ENCODE data around the gene CDHR2.

The CDHR2 gene

DNA sequence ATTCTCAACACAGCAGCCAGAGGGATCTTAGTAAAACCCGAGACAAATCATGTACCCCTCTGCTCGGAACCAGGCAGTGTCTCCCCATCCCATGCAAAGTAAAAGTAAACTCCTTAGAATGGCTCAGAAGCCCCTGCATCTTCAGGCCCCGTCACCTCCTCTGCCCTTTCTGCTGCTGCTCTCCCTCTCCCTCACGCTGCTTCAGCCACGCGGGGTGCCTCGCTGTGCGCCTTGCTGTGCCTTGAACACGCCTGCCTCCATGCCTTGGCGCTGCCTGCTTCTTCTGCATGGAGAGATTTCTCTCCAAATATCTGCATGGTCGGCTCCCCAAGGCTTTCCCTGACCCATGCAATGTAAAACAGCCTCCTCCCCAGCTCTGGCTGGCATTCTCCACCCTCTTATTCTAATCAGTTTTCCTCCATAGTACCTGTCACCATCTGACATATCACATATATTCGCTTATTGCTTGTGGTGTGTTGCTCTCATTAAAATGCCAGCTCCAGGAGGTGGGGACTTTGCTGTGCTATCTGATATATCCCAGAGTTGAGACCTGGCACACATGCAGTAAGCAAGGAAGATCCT lies 52.9 kb downstream of the CDHR2 start:
- DNase-seq = no peak

DNA sequence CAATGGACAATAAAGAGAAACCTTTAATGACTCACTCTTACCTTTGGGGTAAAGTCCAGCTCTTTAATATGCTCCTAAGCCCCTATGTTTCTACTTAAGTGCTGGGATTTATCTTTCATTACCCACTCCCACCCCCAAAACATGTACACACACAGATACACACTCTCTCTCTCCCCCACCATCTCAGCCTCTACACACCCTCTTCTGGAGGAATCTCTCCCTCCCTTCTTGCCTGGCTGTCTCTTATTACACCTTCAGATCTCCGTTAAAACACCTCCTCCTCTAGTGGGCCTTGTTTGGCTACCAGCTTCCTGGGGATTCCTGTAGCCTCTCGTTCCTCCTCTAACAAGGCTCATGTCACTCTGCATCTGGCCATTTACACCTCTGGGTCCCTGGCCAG lies 53.9 kb downstream of the CDHR2 start:
- no peak for DNase-seq

GRCh38 chr5:176606032-176606431 lies 56.9 kb downstream of the CDHR2 start:
- DNase-seq = no peak

DNA sequence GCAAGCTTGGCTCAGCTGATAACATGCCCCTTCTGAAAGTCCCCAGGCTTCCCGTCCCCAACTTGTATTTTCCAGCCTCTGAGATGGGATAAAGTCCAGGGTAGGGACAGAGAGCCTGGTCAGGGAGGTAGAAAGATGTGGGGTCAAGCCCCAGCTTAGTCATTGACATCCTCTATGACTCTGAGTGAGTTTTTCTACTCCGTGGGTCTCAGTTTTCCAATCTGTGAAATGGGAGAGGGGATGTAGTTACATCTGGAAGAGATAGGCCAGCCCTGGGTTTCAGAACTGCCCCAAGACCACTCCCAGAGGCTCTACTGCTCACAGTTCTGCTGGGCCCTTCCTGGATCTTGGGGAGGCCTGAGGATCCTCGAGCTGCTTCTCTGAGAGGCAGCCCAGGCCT lies 57.7 kb downstream of the CDHR2 start:
- DNase-seq = no peak

GRCh38 chr5:176608142-176608705 lies 59.1 kb downstream of the CDHR2 start:
- DNase-seq = no peak

GRCh38 chr5:176608937-176609723 lies 60.0 kb downstream of the CDHR2 start:
- DNase-seq = no peak

DNA sequence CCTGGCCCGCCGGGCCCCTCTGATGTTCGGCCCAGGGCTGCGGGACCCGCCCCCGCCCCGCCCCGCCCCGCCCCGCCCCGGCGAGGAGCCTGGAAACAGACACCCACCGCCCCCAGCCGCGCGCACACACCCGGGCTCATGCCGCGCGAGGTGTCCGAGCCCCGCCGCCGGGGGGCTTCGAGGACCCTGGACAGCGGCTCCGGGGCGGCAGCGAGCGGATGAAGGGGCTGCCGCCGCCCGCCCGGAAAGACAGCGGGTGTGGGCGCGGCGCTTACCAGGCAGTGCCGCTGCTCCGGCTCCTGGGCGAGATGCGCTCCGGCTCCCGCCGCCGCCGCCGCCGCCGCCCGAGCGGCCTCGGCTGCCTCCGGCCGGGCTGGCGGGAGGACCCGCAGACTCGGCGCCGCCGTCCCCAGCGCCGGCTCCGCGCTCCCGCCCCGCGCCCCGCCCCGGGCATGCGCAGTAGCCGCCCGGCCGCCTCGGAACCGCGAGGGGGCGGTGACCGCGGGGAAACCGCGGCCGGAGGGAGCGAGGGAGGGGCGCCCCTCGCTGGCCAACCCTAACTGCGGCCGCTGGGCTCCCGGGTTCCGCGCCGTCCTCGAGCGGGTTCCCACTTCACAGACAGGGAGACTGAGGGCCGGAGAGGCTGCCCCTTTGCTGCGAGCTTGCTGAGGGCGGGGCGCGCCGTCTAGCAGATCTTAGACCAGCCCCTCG lies 60.7 kb downstream of the CDHR2 start, which contains the start of gene GPRIN1:
GPRIN1 (minus strand) TSS at position 433 of the 711 bp plus-strand sequence. CDS start 10,322 bp downstream, outside the sequence.
- DNase-seq = peak; percentile 55

GRCh38 chr5:176610435-176610773 lies 61.3 kb downstream of the CDHR2 start:
- no peak for DNase-seq

DNA sequence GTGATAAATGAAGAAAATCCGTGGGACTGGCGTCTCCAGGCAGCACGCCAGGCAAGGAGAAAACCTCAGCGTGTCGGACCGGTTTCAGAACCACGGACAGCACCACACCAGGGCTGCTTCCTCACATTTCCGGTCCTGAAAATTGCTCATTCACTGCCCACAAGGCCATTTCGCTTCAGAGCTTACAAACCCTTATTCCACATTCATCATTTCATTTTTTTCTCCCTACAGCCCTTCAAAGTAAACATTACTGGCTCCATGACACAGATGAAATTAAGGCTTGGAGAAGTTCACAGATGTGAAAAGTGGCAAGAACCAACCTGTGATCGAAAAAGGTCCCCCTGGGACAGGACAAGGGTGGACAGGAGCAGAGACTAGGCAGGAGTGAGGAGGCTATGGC lies 62.3 kb downstream of the CDHR2 start:
- DNase-seq = peak; percentile 65

DNA sequence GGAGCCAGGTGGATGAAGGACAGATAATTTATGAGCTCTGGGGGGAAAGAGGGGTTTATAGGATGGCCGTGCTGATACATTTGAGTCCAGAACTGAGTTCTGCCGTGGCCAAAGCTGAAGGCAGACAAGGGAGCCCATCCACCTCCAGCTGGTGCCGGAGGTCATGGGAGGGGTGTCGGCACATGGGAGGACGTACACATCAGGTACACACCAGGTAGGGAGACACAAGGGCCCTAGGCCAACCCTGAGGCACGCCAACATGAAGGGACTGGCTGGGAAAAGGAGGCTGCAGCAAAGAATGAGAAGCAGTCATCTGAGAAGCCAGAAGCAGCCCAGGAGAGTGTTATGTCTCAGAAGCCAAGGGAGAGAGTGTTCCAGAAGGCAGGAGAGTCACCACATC lies 62.9 kb downstream of the CDHR2 start:
- DNase-seq = no peak

GRCh38 chr5:176612855-176613254 lies 63.7 kb downstream of the CDHR2 start:
- DNase-seq = no peak

DNA sequence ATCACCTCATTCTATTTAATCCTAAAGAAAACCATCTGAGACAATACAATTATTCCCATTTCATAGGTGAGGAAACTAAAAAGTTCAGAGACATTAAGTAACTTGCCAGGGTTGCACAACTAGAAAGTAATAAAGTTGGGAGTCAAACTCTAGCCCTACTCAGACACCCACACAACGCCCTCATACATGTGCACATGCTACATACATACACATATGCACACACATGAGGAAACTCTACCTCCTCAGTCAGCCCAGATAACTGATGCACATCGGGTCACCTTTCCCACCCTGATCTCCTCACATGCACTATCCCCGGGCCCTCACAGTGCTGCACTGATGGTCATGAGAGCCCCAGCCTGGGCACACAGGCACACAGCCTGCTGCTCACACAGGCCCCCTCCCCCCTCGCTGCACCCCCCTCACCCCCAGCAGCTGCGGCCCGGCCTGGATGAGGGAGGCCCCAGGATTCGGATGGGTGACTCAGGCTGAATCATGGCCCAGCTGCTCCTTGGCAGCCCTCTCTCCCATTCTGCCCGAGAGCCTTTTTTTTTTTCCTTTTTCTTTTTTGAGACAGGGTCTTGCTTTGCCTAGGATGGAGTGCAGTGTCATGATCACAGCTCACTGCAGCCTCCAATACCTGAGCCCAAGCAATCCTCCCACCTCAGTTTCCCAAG lies 65.8 kb downstream of the CDHR2 start:
- DNase-seq = no peak

DNA sequence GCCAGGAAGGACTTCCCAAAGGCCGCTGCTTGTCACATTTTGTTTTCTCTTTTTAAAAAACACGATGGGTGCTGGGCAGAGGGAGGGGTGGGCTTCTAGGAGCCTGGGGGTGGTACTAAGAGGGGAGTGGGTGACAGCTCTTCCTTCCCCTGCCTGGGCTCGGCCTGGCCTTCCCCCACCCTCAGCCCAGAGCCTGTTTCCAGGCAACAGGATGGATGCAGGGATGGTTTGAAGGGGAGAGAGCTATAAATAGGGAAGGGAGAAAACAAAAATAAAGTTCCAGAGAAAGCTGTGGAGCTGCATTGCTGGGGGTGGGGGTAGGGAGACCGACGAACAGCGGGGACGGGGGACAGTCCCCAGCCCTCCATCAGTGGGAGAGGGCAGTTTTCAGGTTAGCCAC lies 67.4 kb downstream of the CDHR2 start:
- DNase-seq = no peak

GRCh38 chr5:176618783-176619182 lies 69.6 kb downstream of the CDHR2 start:
- DNase-seq = no peak

- DNase-seq = peak; percentile 50
Observed at GRCh38 chr5:176619203-176619568, 70.0 kb downstream of the CDHR2 start.

GRCh38 chr5:176619569-176620332 lies 70.6 kb downstream of the CDHR2 start:
- DNase-seq = no peak

DNA sequence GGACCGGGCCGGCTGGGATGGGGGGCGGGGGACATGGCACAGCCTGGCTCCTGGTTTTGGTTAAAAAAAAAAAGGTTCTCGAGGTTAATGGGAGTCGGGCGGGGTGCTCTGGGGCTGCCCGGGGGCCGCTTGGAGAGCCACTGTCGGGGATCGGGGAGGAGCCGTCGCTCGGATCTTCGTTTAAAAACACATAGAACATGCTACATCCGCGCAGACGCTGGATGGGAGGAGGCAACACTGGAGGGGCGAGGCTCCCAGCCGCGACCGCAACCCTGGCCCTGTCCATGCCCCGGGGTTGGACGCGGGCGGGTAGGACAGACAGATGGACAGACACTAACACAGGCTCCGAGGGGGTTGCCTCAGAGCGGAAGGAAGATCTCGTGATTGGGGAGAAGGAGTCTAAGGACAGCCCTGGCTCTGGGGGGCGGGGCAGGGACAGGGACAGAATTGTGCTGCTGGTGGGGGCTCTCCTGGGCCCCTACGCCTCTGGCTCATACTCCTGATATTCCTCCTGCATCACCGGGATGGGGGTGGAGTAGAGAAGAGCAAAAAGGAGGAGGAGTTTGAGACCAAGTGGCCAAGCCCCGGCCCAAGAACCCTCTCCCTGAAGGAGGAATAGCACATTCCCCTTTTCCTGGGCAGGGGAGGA lies 71.3 kb downstream of the CDHR2 start:
- no peak for DNase-seq

DNA sequence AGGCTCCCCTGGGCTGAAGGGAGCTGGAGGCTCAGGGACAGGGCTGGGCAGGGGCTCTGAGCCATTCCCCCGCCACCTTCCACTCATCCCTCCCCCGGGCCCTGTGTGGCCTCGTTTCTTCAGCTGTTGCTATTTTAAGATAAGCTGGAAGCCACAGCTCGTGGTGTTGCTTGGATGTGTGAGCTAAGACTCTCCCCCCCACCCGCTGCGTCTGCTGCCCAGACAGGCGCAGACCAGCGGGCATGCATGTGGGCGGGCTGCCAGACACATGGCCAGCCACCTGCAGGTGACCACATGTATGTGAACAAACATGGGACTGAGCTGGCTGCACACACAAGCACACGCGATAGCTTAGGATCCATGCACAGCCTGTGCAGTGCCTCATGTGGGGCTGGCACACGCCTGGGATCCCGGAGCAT lies 72.5 kb downstream of the CDHR2 start:
- no peak for DNase-seq

DNA sequence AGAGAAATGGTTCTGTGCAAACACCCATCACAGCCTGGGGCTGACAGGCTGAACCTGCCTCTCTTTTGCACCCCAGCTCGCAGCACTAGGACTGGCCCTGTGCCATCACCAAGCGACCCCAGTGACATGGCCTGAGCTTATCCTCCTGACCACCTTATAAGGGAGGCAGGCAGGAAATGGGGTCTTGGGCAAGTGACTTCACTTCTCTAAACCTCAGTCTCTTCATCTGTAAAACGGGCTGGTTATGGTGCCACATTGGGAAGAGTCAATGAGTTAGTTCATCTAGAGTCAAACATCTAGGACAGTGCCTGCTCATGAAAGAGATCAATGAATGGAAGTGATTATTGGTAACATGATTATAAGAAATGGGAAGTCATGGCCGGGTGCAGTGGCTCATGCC lies 75.0 kb downstream of the CDHR2 start:
- DNase-seq = no peak

DNA sequence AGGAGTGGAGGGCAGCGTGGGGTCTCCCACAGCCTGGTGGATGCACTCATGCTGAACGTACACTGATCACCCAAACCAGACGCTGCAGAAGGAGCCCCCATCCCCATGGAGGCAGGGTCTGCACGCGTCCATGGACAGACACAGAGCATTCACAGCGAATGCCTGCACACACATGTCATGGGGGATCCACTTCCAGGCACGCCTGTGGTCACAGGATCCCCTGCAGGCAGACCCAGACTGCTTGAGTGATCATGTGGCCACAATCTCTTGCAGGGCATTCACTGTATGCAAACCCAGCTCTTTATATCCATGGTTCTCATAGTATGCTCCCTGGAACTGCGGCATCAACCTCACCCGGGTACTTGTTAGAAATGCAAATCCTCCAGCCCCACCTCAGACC lies 75.8 kb downstream of the CDHR2 start:
- no peak for DNase-seq

DNA sequence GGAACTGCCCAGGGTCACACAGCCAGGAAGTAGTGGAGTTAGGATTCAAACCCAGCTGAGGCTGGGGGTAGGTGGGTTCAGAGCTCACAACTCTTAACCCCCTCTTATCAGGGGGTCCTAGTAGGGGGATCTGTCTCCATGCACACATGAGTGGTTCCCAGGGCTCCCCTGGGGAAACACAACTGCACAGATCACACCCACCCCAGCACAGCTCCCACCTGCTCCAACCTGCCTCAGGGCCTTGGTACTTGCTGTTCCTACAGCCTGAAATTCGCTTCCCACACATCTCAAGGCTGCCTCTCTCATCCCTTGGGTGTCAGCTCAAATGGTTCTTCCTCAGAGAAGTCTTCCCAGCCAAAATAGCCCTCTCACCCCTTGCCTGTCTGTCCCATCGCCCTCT lies 76.4 kb downstream of the CDHR2 start:
- no peak for DNase-seq

Measured in T1000 (cell line).